ENCODE data around the gene COL4A3.

The COL4A3 gene

DNA sequence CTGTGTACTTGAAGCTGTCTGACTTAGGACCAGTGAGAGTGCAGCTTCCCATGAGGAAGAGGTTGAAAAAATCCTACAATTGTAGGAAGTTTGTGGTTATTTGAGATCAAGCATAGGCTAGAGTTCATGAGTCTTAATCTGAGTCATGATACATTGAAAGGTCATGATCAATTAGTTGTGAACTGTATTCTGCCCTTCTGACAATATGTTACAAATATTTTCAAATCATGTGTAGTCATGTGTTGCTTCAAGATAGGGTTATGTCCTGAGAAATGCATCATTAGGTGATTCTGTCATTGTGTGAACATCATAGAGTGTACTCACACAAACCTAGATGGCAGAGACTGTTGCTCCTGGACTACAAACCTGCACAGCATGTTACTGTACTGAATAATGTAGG is 92.2 kb downstream of the COL4A3 start:
- FAIRE-seq: no peak
- no peak for TF ChIP-seq POLR2A (IDR thresholded peaks at IDR 0.05; ENCODE audit: low read depth, low read length)
- DNase-seq (ENCODE audit: insufficient read length, low spot score): no peak

DNA sequence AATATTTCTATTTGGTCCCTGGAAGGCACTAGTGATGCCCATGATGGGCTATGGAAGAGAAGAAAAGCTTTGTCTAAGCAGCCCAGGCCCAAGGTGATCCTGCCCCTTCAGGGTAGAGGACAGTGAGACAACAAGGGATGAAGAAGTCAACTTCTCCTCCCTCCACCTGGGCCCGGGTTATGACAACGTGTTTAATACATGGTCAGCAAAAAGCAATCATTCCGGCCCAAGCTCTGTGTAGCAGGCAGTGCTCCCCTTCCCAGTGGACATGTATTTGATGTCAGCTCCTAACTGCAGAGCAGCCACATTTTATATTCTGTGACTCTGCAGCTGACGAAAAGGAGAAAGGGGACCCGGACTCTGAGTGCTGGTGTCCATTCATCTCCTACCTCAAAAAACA is 93.4 kb downstream of the COL4A3 start:
- no peak for FAIRE-seq
- no peak for DNase-seq (ENCODE audit: insufficient read length, low spot score)
- TF ChIP-seq POLR2A (IDR thresholded peaks at IDR 0.05; ENCODE audit: low read depth, low read length): no peak

- TF ChIP-seq POLR2A (IDR thresholded peaks at IDR 0.05; ENCODE audit: low read depth, low read length): no peak
- no peak for DNase-seq (ENCODE audit: insufficient read length, low spot score)
- no peak for FAIRE-seq
These were observed 95.6 kb downstream of the COL4A3 start for GRCh38 chr2:227260041-227260440.

GRCh38 chr2:227267410-227268115 is 103.1 kb downstream of the COL4A3 start:
- TF ChIP-seq POLR2A (IDR thresholded peaks at IDR 0.05; ENCODE audit: low read depth, low read length): no peak
- DNase-seq (ENCODE audit: insufficient read length, low spot score) (peak; percentile 6), FAIRE-seq (peak; percentile 6)

GRCh38 chr2:227280895-227281294 is 116.5 kb downstream of the COL4A3 start:
- FAIRE-seq (no peak), DNase-seq (ENCODE audit: insufficient read length, low spot score) (no peak)
- no peak for TF ChIP-seq POLR2A (IDR thresholded peaks at IDR 0.05; ENCODE audit: low read depth, low read length)

DNA sequence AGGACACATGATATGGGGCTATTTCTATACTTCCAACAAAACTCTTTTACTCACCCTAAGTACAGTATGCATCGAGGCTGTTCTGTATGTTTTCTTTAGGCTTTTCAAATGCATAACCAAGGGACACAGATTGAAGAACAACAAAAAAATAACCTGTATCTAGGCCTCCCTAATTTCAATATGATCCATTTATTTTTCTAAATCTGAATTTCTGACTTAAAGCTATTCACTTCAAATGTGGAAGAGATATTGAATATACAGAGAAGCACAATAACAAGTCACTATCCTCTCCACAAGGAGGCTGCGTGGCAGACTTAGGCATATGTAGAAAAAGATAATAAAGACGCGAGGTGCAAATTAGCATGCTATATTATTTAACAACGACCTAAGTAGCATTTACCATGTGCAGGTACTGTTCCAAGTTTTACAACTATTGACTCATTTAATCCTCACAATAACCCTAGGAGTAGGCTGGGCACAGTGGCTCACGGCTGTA is 121.4 kb downstream of the COL4A3 start:
- no peak for DNase-seq (ENCODE audit: insufficient read length, low spot score)
- no peak for FAIRE-seq
- no peak for TF ChIP-seq POLR2A (IDR thresholded peaks at IDR 0.05; ENCODE audit: low read depth, low read length)

GRCh38 chr2:227287771-227288170 is 123.3 kb downstream of the COL4A3 start:
- FAIRE-seq (no peak), DNase-seq (ENCODE audit: insufficient read length, low spot score) (no peak)
- TF ChIP-seq POLR2A (IDR thresholded peaks at IDR 0.05; ENCODE audit: low read depth, low read length): no peak

DNA sequence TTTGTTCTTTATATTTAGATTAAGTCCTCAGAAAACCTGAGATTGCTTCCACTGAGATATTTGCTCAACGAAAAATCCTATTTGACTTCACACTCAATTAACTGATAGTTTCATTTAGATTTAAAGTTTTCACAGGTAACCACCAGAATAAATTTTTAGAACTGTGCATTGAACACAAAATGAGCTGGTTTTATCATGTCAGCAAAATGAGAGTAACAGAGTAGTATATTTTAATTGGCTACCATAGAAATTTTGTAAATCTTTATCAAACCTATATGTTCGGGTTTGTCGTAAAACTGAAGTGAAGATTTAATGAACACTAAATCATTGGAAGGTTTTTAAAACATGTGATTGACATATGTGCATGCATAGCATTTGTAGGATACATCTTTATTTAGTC is 127.9 kb downstream of the COL4A3 start:
- FAIRE-seq: no peak
- TF ChIP-seq POLR2A (IDR thresholded peaks at IDR 0.05; ENCODE audit: low read depth, low read length): no peak
- DNase-seq (ENCODE audit: insufficient read length, low spot score): no peak

DNA sequence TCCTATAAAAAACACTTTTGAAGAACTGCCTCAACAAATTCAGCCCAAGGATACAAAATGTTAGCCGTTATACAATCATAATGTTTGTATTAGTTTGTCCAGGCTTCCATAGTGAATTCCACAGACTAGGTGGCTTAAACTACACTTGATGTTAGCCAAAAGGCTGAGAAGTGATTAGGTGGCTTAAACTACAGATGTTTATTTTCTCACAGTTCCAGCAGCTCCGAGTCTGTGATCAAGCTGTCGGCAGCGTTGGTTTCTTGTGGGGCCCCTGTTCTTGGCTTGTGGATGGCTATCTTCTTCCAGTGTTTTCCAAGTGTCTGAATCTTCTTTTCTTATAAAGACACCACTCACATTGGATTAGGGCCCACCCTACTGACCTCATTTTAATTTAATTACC is 129.1 kb downstream of the COL4A3 start:
- TF ChIP-seq POLR2A (IDR thresholded peaks at IDR 0.05; ENCODE audit: low read depth, low read length): no peak
- DNase-seq (ENCODE audit: insufficient read length, low spot score): no peak

DNA sequence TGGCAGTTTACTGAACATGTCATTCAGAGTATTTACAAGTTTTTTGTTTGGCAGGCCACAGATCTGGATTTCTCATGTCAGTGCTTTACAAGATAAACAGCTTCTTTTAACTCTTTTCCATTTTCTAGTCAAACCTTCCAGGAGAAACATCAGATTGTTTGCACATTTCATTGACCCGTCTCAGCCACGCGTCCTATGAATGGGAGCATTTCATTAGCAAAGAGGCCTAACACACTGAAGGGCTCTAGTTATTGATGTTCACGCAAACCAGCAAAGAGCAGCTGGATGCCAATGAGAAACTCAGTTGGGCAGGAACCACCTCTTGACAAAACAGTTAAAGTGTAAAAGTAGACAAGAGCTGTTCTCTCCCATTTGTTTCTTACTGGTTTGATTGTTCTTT is 131.4 kb downstream of the COL4A3 start:
- DNase-seq (ENCODE audit: insufficient read length, low spot score) (no peak), FAIRE-seq (no peak)
- TF ChIP-seq POLR2A (IDR thresholded peaks at IDR 0.05; ENCODE audit: low read depth, low read length): no peak

More for the DNA sequence above, 129.1 kb downstream of the COL4A3 start:
- no peak for FAIRE-seq

GRCh38 chr2:227296671-227297405 is 132.4 kb downstream of the COL4A3 start:
- no peak for FAIRE-seq
- DNase-seq (ENCODE audit: insufficient read length, low spot score): no peak
- TF ChIP-seq POLR2A (IDR thresholded peaks at IDR 0.05; ENCODE audit: low read depth, low read length): no peak

- no peak for TF ChIP-seq POLR2A (IDR thresholded peaks at IDR 0.05; ENCODE audit: low read depth, low read length)
- FAIRE-seq (no peak), DNase-seq (ENCODE audit: insufficient read length, low spot score) (no peak)
These were observed 137.1 kb downstream of the COL4A3 start for GRCh38 chr2:227301523-227301922.

- FAIRE-seq: no peak
- DNase-seq (ENCODE audit: insufficient read length, low spot score): no peak
- TF ChIP-seq POLR2A (IDR thresholded peaks at IDR 0.05; ENCODE audit: low read depth, low read length): no peak
These were observed 144.4 kb downstream of the COL4A3 start for GRCh38 chr2:227308784-227309183.

GRCh38 chr2:227310756-227311110 is 146.3 kb downstream of the COL4A3 start:
- TF ChIP-seq POLR2A (IDR thresholded peaks at IDR 0.05; ENCODE audit: low read depth, low read length): no peak
- no peak for DNase-seq (ENCODE audit: insufficient read length, low spot score)
- FAIRE-seq: no peak

All from H54 (cell line).